HEK293 (cell line): Measurements from ENCODE around the gene CD2BP2.

Source experiments
- HOXA7 ChIP-seq: sonication (generic); formaldehyde crosslinking; IDR thresholded peaks from 2 replicates; pipeline ENCODE4 v1.8.1; 2022; ENCODE audit warnings: missing genetic modification reagents, borderline replicate concordance
- PATZ1 ChIP-seq: fragments of 450-650 bp; formaldehyde crosslinking; IDR thresholded peaks from 2 replicates; pipeline ENCODE4 v1.5.1; 2016; ENCODE audit warnings: missing biosample characterization, missing genetic modification characterization
- PBX3 ChIP-seq: sonication (generic); formaldehyde crosslinking; IDR thresholded peaks from 2 replicates; pipeline ENCODE4 v1.8.1; 2022; ENCODE audit warnings: mild to moderate bottlenecking, moderate library complexity, missing genetic modification reagents
- SALL2 ChIP-seq: fragments of 450-650 bp; formaldehyde crosslinking; IDR thresholded peaks from 2 replicates; pipeline ENCODE4 v1.5.0; 2017; ENCODE audit warnings: missing biosample characterization, mild to moderate bottlenecking, missing genetic modification characterization, borderline replicate concordance
- ZBTB11 ChIP-seq: fragments of 450-650 bp; formaldehyde crosslinking; conservative IDR thresholded peaks from 2 replicates; pipeline ENCODE4 v1.5.1; 2016; ENCODE audit warnings: low read depth, missing biosample characterization, missing genetic modification characterization
- ZBTB7A ChIP-seq: fragments of 450-650 bp; formaldehyde crosslinking; IDR thresholded peaks from 2 replicates; pipeline ENCODE4 v1.5.1; 2016; ENCODE audit warnings: low read depth, missing biosample characterization, missing genetic modification characterization
- ZFP3 ChIP-seq: fragments of 450-650 bp; formaldehyde crosslinking; IDR thresholded peaks from 2 replicates; pipeline ENCODE4 v1.5.1; 2016; ENCODE audit warnings: low read depth, missing biosample characterization, missing genetic modification characterization
- ZFP37 ChIP-seq: fragments of 450-650 bp; formaldehyde crosslinking; IDR thresholded peaks from 2 replicates; pipeline ENCODE4 v1.5.1; 2016; ENCODE audit warnings: missing biosample characterization, missing genetic modification characterization
- ZNF133 ChIP-seq: fragments of 450-650 bp; formaldehyde crosslinking; IDR thresholded peaks from 2 replicates; pipeline ENCODE4 v1.5.1; 2016; ENCODE audit warnings: missing biosample characterization, missing genetic modification characterization
- ZNF148 ChIP-seq: fragments of 450-650 bp; formaldehyde crosslinking; IDR thresholded peaks from 2 replicates; pipeline ENCODE4 v1.5.0; 2017; ENCODE audit warnings: missing biosample characterization, missing genetic modification characterization, borderline replicate concordance
- ZNF16 ChIP-seq: fragments of 450-650 bp; formaldehyde crosslinking; IDR thresholded peaks from 2 replicates; pipeline ENCODE4 v1.5.1; 2016; ENCODE audit warnings: low read depth, missing biosample characterization, missing genetic modification characterization
- ZNF175 ChIP-seq: fragments of 450-650 bp; formaldehyde crosslinking; IDR thresholded peaks from 2 replicates; pipeline ENCODE4 v1.5.1; 2016; ENCODE audit warnings: missing biosample characterization, missing genetic modification characterization
- ZNF184 ChIP-seq: fragments of 450-650 bp; IDR thresholded peaks from 2 replicates; pipeline ENCODE4 v1.5.1; 2018; ENCODE audit warnings: missing biosample characterization, mild to moderate bottlenecking, missing genetic modification characterization
- ZNF221 ChIP-seq: fragments of 450-650 bp; formaldehyde crosslinking; IDR thresholded peaks from 2 replicates; pipeline ENCODE4 v1.5.1; 2017; ENCODE audit warnings: missing biosample characterization, missing genetic modification characterization, borderline replicate concordance
- ZNF223 ChIP-seq: fragments of 450-650 bp; formaldehyde crosslinking; IDR thresholded peaks from 2 replicates; pipeline ENCODE4 v1.5.1; 2016; ENCODE audit warnings: missing biosample characterization, missing genetic modification characterization
- ZNF324 ChIP-seq: fragments of 450-650 bp; formaldehyde crosslinking; IDR thresholded peaks from 2 replicates; pipeline ENCODE4 v1.5.1; 2016; ENCODE audit warnings: missing biosample characterization, missing genetic modification characterization
- ZNF341 ChIP-seq: fragments of 450-650 bp; formaldehyde crosslinking; IDR thresholded peaks from 2 replicates; pipeline ENCODE4; 2016; ENCODE audit warnings: low read depth, missing biosample characterization, missing genetic modification characterization
- ZNF398 ChIP-seq: fragments of 450-650 bp; formaldehyde crosslinking; IDR thresholded peaks from 2 replicates; pipeline ENCODE4 v1.5.1; 2017; ENCODE audit warnings: missing biosample characterization, missing genetic modification characterization
- ZNF416 ChIP-seq: fragments of 450-650 bp; formaldehyde crosslinking; IDR thresholded peaks from 2 replicates; pipeline ENCODE4 v1.5.1; 2016; ENCODE audit warnings: missing biosample characterization, missing genetic modification characterization
- ZNF514 ChIP-seq: fragments of 450-650 bp; formaldehyde crosslinking; IDR thresholded peaks from 2 replicates; pipeline ENCODE4 v1.5.1; 2016; ENCODE audit warnings: missing biosample characterization, missing genetic modification characterization
- ZNF596 ChIP-seq: fragments of 450-650 bp; IDR thresholded peaks from 2 replicates; pipeline ENCODE4 v1.5.0; 2018; ENCODE audit warnings: missing biosample characterization, mild to moderate bottlenecking, missing genetic modification characterization, moderate library complexity
- ZNF626 ChIP-seq: fragments of 450-650 bp; sonication (Bioruptor Pico); formaldehyde crosslinking; IDR thresholded peaks from 2 replicates; pipeline ENCODE4 v1.5.1; 2018; ENCODE audit warnings: missing biosample characterization, missing genetic modification characterization, inconsistent platforms
- ZNF645 ChIP-seq: fragments of 450-650 bp; formaldehyde crosslinking; IDR thresholded peaks from 2 replicates; pipeline ENCODE4; 2016; ENCODE audit warnings: missing biosample characterization, missing genetic modification characterization
- ZNF658 ChIP-seq: fragments of 450-650 bp; formaldehyde crosslinking; IDR thresholded peaks from 2 replicates; pipeline ENCODE4; 2016; ENCODE audit warnings: missing biosample characterization, missing genetic modification characterization
- ZNF768 ChIP-seq: fragments of 450-650 bp; formaldehyde crosslinking; IDR thresholded peaks from 2 replicates; pipeline ENCODE4 v1.5.1; 2018; ENCODE audit warnings: missing biosample characterization, mild to moderate bottlenecking, missing genetic modification characterization

Gene CD2BP2

GRCh38 chr16:30395155-30395991, 40.3 kb upstream of the CD2BP2 start, which contains the start of gene ZNF48 (continued):
- TF ChIP-seq ZNF626 (tag by site-specific recombination) = no peak
- peak; percentile 75; the same call in 1 of the 2 replicates for TF ChIP-seq ZNF184 (tag by site-specific recombination)
- TF ChIP-seq ZNF645 (tag by site-specific recombination) = no peak
- TF ChIP-seq ZBTB7A (tag by site-specific recombination) = peak; percentile 54; the same call in 1 of the 2 replicates
- peak; percentile 42; the same call in 1 of the 2 replicates for TF ChIP-seq ZNF768 (tag by site-specific recombination)
- no peak; the same call in 1 of the 2 replicates for TF ChIP-seq ZNF221 (tag by site-specific recombination)
- no peak for TF ChIP-seq ZNF133 (tag by site-specific recombination)
- TF ChIP-seq ZFP3 = no peak
- TF ChIP-seq ZNF658 (tag by site-specific recombination) = no peak
- no peak for TF ChIP-seq ZFP37 (tag by site-specific recombination)
- peak; percentile 87 for TF ChIP-seq ZNF341 (tag by site-specific recombination)
- peak; percentile 65; the same call in 1 of the 2 replicates for TF ChIP-seq ZNF324 (tag by site-specific recombination)
- TF ChIP-seq ZNF175 (tag by site-specific recombination) = no peak
- TF ChIP-seq ZNF16 (tag by site-specific recombination) = no peak
- no peak for TF ChIP-seq SALL2 (tag by site-specific recombination)
- no peak for TF ChIP-seq HOXA7 (CRISPR knock-in tag)
- peak; percentile 58 for TF ChIP-seq ZNF398 (tag by site-specific recombination)
- TF ChIP-seq ZNF596 (tag by site-specific recombination) = peak; percentile 55; the same call in 1 of the 2 replicates
- TF ChIP-seq ZNF514 (tag by site-specific recombination) = no peak
- no peak for TF ChIP-seq ZNF148 (tag by site-specific recombination)
- TF ChIP-seq ZBTB11 = peak; percentile 89
- TF ChIP-seq ZNF223 (tag by site-specific recombination) = no peak
- TF ChIP-seq PBX3 (CRISPR knock-in tag) = peak; percentile 78
- no peak for TF ChIP-seq ZNF416 (tag by site-specific recombination)
- TF ChIP-seq PATZ1 (tag by site-specific recombination) = peak; percentile 66
